PFSK-1 (cell line): Measurements from ENCODE around the gene CD48.

ENCODE experiments used
- FOXP2 ChIP-seq: optimal IDR thresholded peaks from 2 replicates; pipeline ENCODE3; 2011; ENCODE audit warnings: borderline replicate concordance, control low read depth, inconsistent platforms; ENCODE audit not compliant: insufficient read depth; ENCODE audit errors: extremely low read length, extremely low read depth
- POLR2AphosphoS5 ChIP-seq: IDR thresholded peaks from 2 replicates; pipeline ENCODE4 v1.6.1; 2012; ENCODE audit warnings: low read depth, mild to moderate bottlenecking, control low read depth, low read length, moderate library complexity
- REST ChIP-seq, 2 experiments: IDR thresholded peaks; 2 replicates each; pipeline versions ENCODE4 v1.6.1 to v1.8.0; 2011 to 2012; ENCODE audit warnings: low read depth in 2 of 2, low read length in 2 of 2, control low read depth in 1 of 2, inconsistent platforms in 1 of 2, mild to moderate bottlenecking in 1 of 2, moderate library complexity in 1 of 2; ENCODE audit not compliant: insufficient read depth in 1 of 2
- SIN3A ChIP-seq: IDR thresholded peaks from 2 replicates; pipeline ENCODE4 v1.6.1; 2012; ENCODE audit warnings: mild to moderate bottlenecking, low read length, moderate library complexity, borderline replicate concordance; ENCODE audit not compliant: insufficient read depth
- TAF1 ChIP-seq: IDR thresholded peaks from 2 replicates; pipeline ENCODE4 v1.6.1; 2012; ENCODE audit warnings: low read length, control low read depth, borderline replicate concordance; ENCODE audit not compliant: insufficient read depth

The CD48 gene

DNA sequence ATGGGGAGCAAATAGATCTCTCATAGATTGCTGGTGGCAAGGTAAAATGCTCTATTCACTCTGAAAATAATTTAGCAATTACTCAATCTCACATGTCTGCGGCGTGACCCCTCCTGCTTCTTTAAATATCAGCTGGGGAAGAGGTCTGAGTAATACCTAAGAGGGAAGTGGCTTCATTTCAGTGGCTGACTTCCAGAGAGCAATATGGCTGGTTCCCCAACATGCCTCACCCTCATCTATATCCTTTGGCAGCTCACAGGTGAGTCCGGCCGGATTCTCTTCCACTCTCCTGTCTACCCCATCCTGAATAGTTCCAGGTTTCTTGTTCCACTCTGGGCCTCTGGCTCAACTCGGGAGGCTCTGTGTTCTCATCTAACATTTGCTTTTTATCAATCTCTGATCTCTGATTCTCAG, 27.5 kb upstream of the CD48 start, which contains the start of gene SLAMF7:
Gene SLAMF7 (plus strand): TSS at position 150 of the 414 bp plus-strand sequence. CDS start 55 bp downstream, at position 205.
- TF ChIP-seq SIN3A (no peak), POLR2AphosphoS5 (no peak), TAF1 (no peak), FOXP2 (no peak), REST (IDR thresholded peaks at IDR 0.05; ENCODE audit: insufficient read depth in 1 of 2, low read depth in 2 of 2, low read length in 2 of 2) (no peak)

DNA sequence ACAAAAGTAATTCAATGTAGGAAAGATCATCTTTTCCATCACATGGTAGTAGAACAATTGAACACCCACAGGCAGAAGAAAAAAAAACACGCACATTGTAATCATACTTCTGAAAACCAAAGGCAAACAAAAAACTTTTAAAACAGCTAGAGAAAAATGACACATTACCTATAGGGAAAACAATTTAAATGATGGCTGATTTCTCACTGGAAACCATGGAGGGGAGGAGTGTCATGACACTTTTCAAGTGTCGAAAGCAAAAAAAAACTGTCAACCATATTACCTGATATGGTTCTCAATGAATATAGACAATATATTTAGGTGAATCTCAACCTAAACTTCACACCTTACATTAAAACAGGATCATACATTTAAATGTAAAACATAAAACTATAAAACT, 26.6 kb upstream of the CD48 start:
- TF ChIP-seq FOXP2: no peak
- TF ChIP-seq POLR2AphosphoS5: no peak
- no peak for TF ChIP-seq REST (IDR thresholded peaks at IDR 0.05; ENCODE audit: insufficient read depth in 1 of 2, low read depth in 2 of 2, low read length in 2 of 2)
- no peak for TF ChIP-seq TAF1
- no peak for TF ChIP-seq SIN3A

- TF ChIP-seq SIN3A (no peak), FOXP2 (no peak), TAF1 (no peak), POLR2AphosphoS5 (no peak), REST (IDR thresholded peaks at IDR 0.05; ENCODE audit: insufficient read depth in 1 of 2, low read depth in 2 of 2, low read length in 2 of 2) (no peak)
These were observed 22.7 kb upstream of the CD48 start for GRCh38 chr1:160734301-160734700.

- TF ChIP-seq POLR2AphosphoS5 (no peak), FOXP2 (no peak), REST (IDR thresholded peaks at IDR 0.05; ENCODE audit: insufficient read depth in 1 of 2, low read depth in 2 of 2, low read length in 2 of 2) (no peak), SIN3A (no peak), TAF1 (no peak)
These were observed 22.3 kb upstream of the CD48 start for GRCh38 chr1:160733898-160734297.

DNA sequence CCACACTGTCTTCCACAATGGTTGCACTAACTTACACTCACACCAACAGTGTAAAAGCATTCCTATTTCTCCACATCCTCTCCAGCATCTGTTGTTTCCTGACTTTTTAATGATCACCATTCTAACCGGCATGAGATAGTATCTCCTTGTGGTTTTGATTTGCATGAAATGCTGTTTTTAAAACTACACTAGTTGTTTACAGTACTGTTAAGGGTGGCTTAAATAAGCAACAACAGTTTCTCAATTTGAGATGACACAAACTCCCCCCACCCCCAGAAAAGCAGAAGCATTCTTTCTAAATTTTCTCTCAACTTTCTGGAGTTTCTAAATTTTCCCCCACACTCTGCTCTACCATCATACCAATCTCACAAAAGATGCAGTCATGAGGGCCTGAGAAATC, 20.4 kb upstream of the CD48 start:
- no peak for TF ChIP-seq SIN3A
- no peak for TF ChIP-seq POLR2AphosphoS5
- no peak for TF ChIP-seq REST (IDR thresholded peaks at IDR 0.05; ENCODE audit: insufficient read depth in 1 of 2, low read depth in 2 of 2, low read length in 2 of 2)
- TF ChIP-seq FOXP2: no peak
- no peak for TF ChIP-seq TAF1
